ENCODE data around the gene KIF6.

DNA sequence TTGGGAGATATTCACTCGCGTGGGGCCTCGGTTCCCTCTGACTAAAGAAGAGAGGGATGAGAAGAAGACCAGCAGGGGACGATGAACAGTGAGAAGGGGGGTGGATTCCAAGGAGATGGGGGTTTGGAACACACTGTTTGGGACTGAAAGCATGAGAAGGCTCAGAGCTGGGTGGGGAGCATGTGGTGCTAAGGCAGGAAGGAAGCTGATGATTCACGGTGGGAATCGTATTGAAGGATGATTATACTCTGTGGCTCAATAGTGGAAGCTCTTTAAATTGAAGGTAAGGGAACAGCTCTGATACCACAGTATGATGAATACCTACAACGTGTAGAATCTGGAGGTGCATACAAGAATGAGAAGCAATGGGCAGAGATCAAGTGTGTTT, 285.2 kb downstream of the KIF6 start:
- TF ChIP-seq ZNF384 (IDR thresholded peaks at IDR 0.05) = no peak
- TF ChIP-seq FOXK2 (IDR thresholded peaks at IDR 0.05) = no peak
- no peak for TF ChIP-seq SP1 (IDR thresholded peaks at IDR 0.05)
- TF ChIP-seq HDGF (IDR thresholded peaks at IDR 0.05; ENCODE audit: borderline replicate concordance) = no peak
- TF ChIP-seq FOXM1 (IDR thresholded peaks at IDR 0.05; ENCODE audit: borderline replicate concordance) = no peak
